Measurements from ENCODE around the gene AGPAT4.

DNA sequence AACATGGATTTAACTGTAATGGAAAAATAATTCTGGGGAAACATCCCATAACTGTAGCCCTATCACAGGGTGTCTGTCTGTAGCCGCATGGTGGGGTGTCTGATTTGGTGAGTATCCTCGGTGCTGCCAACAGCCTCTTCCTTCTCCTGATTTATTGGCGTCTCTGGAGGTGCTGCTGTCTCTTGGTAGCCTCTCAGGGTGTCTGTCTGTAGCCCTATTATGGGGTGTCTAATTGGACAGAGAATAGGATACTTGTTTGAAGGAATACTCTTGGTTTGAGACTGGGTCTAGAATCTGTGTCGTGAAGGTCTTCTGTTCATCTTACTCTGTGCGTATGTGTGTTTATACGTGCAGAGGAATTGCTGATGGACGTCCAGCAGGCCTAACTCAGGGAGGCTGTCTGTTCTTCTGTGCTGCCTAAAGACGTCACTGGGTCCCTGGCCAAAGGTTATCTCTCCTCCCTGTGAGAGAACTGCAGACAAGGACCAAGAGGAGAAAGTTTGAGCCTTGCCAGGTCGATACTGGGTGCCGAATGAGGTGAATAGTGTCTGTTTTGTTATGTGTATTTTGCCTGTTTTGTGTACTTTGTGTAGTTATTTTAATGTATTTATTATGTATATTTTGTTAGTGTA lies 18.9 kb upstream of the AGPAT4 start:
- TF ChIP-seq POLR2AphosphoS5 (IDR thresholded peaks at IDR 0.05; ENCODE audit: borderline replicate concordance, low read depth, low read length) (no peak), EZH2 (IDR thresholded peaks at IDR 0.05) (no peak)

Measured in SK-N-MC (cell line).